Nucleus accumbens (tissue), 56 donors: Measurements from ENCODE around the gene TRIM41.

Source experiments
- DNase-seq, 56 donors: peaks; one replicate each; lab custom pipeline; 2025; lab: John Stamatoyannopoulos, UW

The TRIM41 gene

GRCh38 chr5:181229996-181230395 lies 6.9 kb downstream of the TRIM41 start:
- DNase-seq: no peak

DNA sequence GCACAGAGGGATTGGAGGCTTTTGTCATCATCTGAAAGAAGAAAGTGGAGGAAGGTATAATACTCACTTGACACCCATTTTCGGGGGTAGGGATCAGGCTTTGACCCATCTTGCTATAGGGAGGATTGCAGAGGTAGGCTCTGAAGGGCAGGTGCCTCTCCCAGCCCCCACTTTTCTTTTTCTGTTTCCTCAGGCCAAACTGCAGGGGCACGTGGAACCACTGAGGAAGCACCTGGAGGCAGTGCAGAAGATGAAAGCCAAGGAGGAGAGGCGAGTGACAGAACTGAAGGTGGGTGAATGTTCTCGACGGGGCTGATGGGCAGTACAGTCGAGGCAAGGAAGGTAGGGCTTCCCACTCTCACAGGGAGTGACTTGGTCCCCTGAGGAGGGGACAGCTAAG lies 7.5 kb downstream of the TRIM41 start:
- no peak for DNase-seq

DNA sequence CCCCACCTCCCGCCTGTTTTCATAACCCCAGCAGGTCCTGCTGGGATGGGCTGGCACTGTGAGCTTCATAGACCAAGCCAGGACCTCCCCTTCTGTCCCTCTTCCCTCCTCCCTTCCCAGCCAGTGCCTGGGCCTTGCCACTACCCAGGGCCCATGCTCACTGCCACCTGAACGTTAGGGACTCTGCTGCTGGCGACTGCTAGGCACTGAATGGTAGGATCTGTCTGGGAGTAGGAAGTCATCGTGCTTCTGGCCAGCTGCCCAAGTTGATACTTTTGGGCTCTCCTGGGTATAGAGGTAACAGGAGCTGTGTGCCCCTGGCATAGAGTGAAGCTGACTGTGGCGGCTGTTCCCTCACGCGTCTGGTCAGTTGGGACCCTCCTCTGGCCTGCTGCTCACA lies 8.4 kb downstream of the TRIM41 start:
- no peak for DNase-seq

- DNase-seq: no peak
Observed at GRCh38 chr5:181232593-181232992, 9.5 kb downstream of the TRIM41 start.

DNA sequence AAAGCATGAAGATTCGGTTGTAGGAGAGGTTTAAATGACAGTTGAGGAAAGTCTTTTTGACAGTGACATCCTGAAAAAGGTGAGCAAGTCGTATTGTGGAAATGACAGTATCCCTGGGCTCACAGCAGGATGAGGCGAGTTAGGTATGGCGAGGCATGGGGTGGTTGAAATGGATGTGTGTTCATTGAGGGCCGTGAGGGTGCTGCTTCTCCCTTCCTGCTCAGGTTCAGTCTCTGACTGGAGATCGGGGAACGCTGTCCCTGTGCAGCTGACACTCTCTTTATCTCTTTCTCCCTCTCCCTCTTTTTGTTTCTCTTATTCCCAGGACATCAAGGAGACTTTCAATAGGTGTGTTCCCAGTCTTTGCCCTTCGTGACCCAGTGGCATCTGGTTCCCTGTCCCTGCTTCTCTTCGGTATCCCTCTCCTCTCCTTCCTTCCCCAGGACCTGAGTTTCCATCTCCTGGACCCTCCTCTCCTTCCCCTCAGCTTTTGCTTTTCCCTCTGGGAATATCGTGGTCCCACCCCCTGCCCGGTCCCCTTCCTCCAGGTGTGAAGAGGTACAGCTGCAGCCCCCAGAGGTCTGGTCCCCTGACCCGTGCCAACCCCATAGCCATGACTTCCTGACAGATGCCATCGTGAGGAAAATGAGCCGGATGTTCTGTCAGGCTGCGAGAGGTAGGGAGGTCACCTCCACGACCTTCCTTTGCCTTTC lies 10.2 kb downstream of the TRIM41 start:
- no peak for DNase-seq

- DNase-seq: no peak
Observed at GRCh38 chr5:181233801-181234454, 10.8 kb downstream of the TRIM41 start.

DNA sequence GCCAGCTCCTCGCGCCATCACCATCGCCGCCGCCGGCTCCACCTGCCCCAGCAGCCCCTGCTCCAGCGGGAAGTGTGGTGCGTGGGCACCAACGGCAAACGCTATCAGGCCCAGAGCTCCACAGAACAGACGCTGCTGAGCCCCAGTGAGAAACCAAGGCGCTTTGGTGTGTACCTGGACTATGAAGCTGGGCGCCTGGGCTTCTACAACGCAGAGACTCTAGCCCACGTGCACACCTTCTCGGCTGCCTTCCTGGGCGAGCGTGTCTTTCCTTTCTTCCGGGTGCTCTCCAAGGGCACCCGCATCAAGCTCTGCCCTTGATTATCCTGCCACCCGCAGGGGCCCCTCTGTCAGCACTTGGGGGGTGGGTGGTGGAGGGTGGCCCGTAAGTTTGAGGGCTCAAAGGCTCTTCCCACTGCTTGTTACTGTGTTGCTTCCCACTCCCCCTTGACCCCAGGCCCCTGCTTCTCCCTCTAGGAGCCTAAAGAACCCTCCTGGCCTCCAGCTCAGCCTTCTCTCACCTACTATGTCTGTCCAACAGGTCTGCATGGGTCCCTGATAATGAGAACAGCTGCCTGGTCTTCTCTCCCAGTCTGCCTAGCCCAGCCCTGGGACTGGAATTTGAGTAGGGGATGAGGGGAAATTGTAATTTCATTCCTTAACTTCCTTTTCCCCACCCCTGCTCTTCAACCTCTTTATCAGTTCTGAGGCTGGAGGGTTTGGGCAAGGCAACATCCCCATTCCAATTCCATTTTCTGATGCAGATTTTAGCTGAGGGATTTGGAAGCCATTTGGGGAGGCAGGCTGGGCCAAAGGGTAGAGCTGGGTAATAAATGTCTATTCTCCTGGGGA lies 11.6 kb downstream of the TRIM41 start:
- no peak for DNase-seq

DNA sequence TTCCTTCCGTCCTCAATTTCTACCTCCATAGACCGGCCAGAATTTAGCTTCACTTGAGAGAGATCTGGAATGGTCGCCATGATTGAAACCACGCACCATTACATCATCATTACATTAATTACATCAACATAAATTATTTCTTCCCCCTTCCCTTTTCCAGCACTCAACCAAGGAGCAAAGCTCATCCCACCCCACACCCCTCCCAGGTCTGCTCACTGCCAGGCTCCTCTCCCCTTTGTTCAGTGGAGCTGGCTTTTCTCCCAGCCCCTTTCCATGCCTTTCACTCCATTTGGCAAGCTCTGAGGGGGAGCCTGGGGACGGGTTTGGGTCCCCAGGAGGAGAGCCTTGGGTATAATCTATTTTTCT lies 12.2 kb downstream of the TRIM41 start:
- DNase-seq: no peak

DNA sequence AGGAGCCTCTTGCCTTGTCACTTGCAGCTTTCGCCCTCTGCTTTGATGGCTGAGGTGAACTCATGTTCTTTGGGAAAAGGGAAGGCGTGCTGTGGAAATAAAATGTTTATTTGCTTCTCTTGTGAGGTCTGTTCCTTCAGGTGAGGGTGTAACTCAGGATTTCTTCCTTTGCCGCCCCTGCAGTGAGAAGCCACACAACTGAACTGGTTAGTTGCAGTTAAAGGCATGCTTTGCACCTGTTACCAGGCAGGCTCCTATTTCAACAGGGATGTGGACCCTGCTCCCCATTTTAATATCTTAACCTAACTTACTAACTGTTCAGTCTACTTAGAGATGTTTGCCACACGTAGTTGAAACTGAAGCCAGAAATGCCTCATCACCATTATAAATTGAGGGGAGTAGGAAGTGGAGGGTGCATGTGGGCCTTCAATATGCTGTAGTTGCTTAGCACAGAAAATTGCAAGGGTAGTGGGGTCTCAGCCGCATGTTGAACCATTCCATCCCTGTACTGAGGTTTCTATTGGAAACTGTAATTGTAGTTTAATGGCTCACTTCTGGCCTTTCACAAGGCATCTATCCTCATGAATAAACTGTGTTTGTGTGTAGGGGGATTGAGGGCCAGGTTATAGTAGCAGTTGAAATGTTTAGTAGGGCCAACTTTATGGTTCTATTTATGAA lies 12.7 kb downstream of the TRIM41 start:
- no peak for DNase-seq

DNA sequence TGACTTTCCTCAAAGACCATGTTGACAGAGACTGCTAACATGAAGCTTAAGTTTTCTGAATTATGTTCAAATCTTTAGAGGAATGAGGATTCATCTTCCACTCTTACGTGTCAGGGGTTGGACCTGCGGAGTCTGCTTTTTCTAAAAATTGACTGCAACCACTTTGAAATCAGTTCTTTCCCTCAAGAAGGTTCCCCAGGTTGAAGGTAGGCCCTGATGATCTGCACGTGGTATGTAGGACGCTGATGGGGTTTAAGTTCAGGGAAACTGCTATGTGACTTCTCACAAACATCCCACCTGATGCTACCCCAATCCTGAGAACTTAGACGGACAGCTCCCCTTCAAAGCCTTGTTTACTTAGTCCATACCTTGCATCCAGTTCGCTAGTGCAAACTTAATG lies 13.4 kb downstream of the TRIM41 start:
- DNase-seq: no peak

DNA sequence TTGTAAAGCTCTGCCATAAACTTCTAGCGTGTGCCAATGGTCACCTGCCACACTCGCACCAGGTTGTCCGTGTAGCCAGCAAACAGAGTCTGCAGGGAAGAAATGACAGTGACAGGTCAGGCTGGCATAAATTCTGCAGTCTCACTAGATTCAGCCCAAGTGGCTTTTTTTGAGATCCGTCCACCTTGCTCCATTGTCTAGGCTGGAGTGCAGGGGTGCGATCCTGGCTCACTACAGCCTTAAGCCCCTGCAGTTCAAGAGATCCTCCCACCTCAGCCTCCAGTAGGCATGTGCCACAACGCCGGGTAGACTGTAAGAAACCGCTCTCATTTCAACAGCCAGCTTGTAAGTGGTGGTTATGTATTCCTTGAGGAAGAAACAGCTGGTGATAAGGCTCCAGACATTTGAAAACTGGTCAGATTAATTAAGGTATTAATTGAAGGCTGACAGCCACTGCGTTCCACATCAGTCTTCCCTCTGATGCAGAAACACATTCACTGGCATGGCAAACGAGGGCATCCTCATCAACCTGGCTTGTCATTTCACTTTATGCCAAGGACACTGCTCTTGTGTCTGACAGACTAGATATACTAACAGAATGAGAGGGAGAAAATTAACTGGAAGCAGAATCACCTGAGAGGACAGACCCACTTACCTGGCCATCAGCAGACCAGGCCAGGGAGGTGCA lies 14.0 kb downstream of the TRIM41 start:
- no peak for DNase-seq

- no peak for DNase-seq
Observed at GRCh38 chr5:181237729-181238385, 14.8 kb downstream of the TRIM41 start.

GRCh38 chr5:181239062-181239663 lies 16.1 kb downstream of the TRIM41 start:
- no peak for DNase-seq

DNA sequence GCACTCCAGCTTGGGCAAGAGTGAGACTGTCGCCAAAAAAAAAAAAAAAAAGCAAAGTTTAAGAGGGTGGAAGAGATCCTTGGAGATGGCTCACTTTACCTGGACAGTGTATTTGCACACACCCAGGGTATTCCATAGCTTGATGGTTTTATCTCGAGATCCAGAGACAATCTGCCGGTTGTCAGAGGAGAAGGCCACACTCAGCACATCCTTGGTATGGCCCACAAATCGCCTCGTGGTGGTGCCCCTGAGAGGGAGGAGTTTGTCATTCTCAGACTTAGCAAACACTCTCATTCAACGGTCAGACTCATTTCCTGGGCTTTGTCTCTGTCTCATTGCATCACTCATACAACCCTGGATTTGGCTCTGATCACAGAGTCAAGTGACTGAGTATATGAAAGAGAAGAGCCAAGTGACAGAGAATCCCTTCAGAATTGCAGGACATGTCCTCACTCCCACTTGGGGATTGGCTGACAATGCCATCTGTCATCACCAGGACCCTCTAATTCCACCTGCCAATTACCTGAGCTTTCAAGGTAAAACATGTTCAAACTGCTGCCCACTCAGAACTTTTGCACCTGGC lies 18.4 kb downstream of the TRIM41 start:
- no peak for DNase-seq

DNA sequence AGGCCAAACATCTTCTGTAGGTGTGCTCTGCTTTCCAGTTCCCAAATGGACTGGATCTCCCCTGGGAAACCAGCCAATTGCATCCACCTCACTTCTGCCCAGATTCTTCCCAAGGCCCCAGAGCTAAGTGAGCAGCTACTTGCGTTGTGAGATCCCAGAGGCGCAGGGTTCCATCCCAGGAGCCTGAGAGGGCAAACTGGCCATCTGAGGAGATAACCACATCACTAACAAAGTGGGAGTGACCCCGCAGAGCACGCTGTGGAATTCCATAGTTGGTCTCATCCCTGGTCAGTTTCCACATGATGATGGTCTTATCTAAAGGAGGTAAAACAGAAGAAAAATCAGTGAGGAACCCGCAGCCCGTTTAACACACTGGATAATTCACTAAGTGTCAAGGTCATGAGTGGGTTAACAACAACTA lies 19.0 kb downstream of the TRIM41 start:
- no peak for DNase-seq

GRCh38 chr5:181243018-181243563 lies 20.0 kb downstream of the TRIM41 start:
- DNase-seq: no peak

DNA sequence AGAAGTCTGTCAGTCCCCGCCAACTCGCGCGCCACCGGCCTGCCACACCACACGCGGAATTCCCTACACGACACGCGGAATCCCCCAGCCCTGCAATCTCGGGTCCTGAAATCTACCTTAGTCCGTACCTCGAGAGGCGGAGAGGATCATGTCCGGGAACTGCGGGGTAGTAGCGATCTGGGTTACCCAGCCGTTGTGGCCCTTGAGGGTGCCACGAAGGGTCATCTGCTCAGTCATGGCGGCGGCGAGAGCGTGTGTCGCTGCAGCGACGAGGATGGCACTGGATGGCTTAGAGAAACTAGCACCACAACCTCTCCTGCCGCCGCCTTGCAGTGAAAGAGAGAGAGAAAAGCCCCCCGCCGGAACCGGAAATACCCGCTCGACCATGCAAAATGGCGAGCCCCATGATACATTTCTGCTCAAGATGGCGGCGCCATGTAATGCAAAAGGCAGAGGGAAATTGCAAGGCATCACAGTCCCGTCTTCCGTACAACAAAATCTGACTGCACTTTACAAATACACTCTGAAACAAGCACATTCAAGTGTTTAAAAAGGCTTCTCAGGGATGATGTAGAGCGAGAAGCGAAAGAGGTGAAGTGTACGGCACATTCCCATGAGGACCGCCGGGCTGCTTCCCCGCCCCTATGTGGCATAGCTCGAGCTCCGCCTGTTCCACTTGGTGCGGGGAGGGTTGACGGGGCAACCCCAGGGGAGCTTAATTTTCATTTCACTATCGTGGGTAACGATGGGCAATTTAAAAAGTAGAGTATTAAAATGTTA lies 20.7 kb downstream of the TRIM41 start, which contains the start of gene RACK1:
Gene RACK1, minus strand, starts transcription at position 343 of the 780 bp plus-strand sequence. Its CDS starts 106 bp downstream, at position 237.
- no peak for DNase-seq
